ENCODE results near the gene TGFBR3.

Gene TGFBR3

GRCh38 chr1:91776068-91776794 lies 109.7 kb downstream of the TGFBR3 start:
- DNase-seq (ENCODE audit: extremely low read depth, low read depth): no peak
- no peak for TF ChIP-seq CTCF (IDR thresholded peaks at IDR 0.05; ENCODE audit: low read depth, low read length)

GRCh38 chr1:91775227-91775626 lies 110.7 kb downstream of the TGFBR3 start:
- no peak for DNase-seq (ENCODE audit: extremely low read depth, low read depth)
- TF ChIP-seq CTCF (IDR thresholded peaks at IDR 0.05; ENCODE audit: low read depth, low read length): no peak

GRCh38 chr1:91774520-91775203 lies 111.3 kb downstream of the TGFBR3 start:
- TF ChIP-seq CTCF (IDR thresholded peaks at IDR 0.05; ENCODE audit: low read depth, low read length): no peak
- no peak for DNase-seq (ENCODE audit: extremely low read depth, low read depth)

- no peak for DNase-seq (ENCODE audit: extremely low read depth, low read depth)
- no peak for TF ChIP-seq CTCF (IDR thresholded peaks at IDR 0.05; ENCODE audit: low read depth, low read length)
Measured at GRCh38 chr1:91771717-91772116, 114.2 kb downstream of the TGFBR3 start.

GRCh38 chr1:91770667-91771268 lies 115.2 kb downstream of the TGFBR3 start:
- TF ChIP-seq CTCF (IDR thresholded peaks at IDR 0.05; ENCODE audit: low read depth, low read length): no peak
- DNase-seq (ENCODE audit: extremely low read depth, low read depth): no peak

DNA sequence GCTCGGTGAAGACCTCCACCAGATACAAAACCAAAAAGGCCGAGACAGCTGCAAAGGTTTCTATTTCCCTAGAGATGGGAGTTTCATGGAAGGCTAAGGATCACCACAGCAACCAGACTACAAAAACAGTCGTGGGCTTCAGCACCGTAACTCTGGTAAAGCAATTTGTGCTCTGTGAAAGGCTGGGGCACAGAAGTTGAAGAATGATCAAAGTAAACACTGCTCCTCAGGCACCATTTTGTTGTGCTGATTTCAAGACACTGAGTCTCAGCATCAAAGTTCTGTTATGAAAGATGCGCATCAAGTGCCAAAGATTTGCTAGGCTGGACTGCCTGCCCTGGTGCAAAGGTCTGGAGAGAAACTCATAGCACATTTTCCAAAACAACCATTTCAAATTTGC lies 116.2 kb downstream of the TGFBR3 start:
- DNase-seq (ENCODE audit: extremely low read depth, low read depth): no peak
- no peak for TF ChIP-seq CTCF (IDR thresholded peaks at IDR 0.05; ENCODE audit: low read depth, low read length)
